HG02759 (cell line): ENCODE measurements around the gene BGN.
A peak's percentile ranks its signal among the peaks of the same experiment; 100 is the strongest.

Experiments used
- ATAC-seq: cut with Tn5 transposase; IDR thresholded peaks from one replicate; pipeline ENCODE4 v1.9.1; 2021; ENCODE audit warnings: mild to moderate bottlenecking, moderate library complexity; ENCODE audit not compliant: unreplicated experiment

Gene BGN

GRCh38 chrX:153525451-153525850 lies 30.7 kb downstream of the BGN start:
- no peak for ATAC-seq

- no peak for ATAC-seq
Observed at GRCh38 chrX:153526042-153526441, 31.3 kb downstream of the BGN start.

- ATAC-seq = no peak
Observed at GRCh38 chrX:153526801-153527200, 32.0 kb downstream of the BGN start.

GRCh38 chrX:153527208-153527607 lies 32.4 kb downstream of the BGN start:
- ATAC-seq = no peak

GRCh38 chrX:153530411-153531129 lies 35.8 kb downstream of the BGN start:
- ATAC-seq = no peak

- ATAC-seq = no peak
Observed at GRCh38 chrX:153533091-153533490, 38.3 kb downstream of the BGN start.

GRCh38 chrX:153537080-153537479 lies 42.3 kb downstream of the BGN start:
- no peak for ATAC-seq

- no peak for ATAC-seq
Observed at GRCh38 chrX:153537526-153538295, 42.9 kb downstream of the BGN start.

- no peak for ATAC-seq
Observed at GRCh38 chrX:153538424-153538823, 43.6 kb downstream of the BGN start.

GRCh38 chrX:153539171-153539978 lies 44.6 kb downstream of the BGN start:
- ATAC-seq = peak; percentile 63

- no peak for ATAC-seq
Observed at GRCh38 chrX:153539979-153540358, 45.2 kb downstream of the BGN start.

- no peak for ATAC-seq
Observed at GRCh38 chrX:153544727-153545126, 49.9 kb downstream of the BGN start.

GRCh38 chrX:153546386-153546785 lies 51.6 kb downstream of the BGN start:
- ATAC-seq = no peak

GRCh38 chrX:153547195-153547594 lies 52.4 kb downstream of the BGN start:
- no peak for ATAC-seq

GRCh38 chrX:153549231-153549630 lies 54.5 kb downstream of the BGN start:
- no peak for ATAC-seq

GRCh38 chrX:153549807-153550206 lies 55.0 kb downstream of the BGN start:
- ATAC-seq = no peak

GRCh38 chrX:153551135-153551534 lies 56.4 kb downstream of the BGN start:
- no peak for ATAC-seq

- no peak for ATAC-seq
Observed at GRCh38 chrX:153554519-153555167, 59.9 kb downstream of the BGN start.

GRCh38 chrX:153556767-153557166 lies 62.0 kb downstream of the BGN start:
- no peak for ATAC-seq

GRCh38 chrX:153557618-153558355 lies 63.0 kb downstream of the BGN start:
- ATAC-seq = no peak
